ENCODE results near the gene GRAMD2A. TPM values are rescaled to one million over a fixed set of nuclear protein-coding genes. Genes with fewer than 3 reads are reported as not detected.

Gene GRAMD2A
- total RNA-seq: 0.19 and 0.28 TPM in 2 replicates

GRCh38 chr15:72197460-72198355, at the start of gene GRAMD2A:
GRAMD2A (minus strand) TSS chr15:72197787.

GRCh38 chr15:72231066-72231832, 33.7 kb upstream of the GRAMD2A start, which contains the start of gene PKM:
PKM (minus strand) TSS chr15:72231190; CDS start chr15:72219097, 12,093 bp downstream.

GRCh38 chr15:72118017-72118978, 79.3 kb downstream of the GRAMD2A start, which contains the start of the genes MYO9A and SENP8:
MYO9A (minus strand) TSS chr15:72118150; CDS start chr15:72046563, 71,587 bp downstream.
SENP8 (plus strand) TSS chr15:72118403; CDS start chr15:72139624, 21,221 bp downstream.

Other genes starting within 250 kb of the GRAMD2A start
- gene MYO9A, start 79.6 kb downstream of the GRAMD2A start, total RNA-seq: 30.9 and 44.0 TPM in 2 replicates
- gene SENP8, start 79.4 kb downstream of the GRAMD2A start, total RNA-seq: 2.0 and 2.3 TPM in 2 replicates
- 1,635 and 2,242 TPM in 2 replicates for gene PKM, start 33.4 kb upstream of the GRAMD2A start, total RNA-seq
- 7.5 and 15.8 TPM in 2 replicates for gene PARP6, start 74.8 kb upstream of the GRAMD2A start, total RNA-seq
- 0.28 TPM in 1 of 2 replicates, not detected in the other for gene CELF6, start 122.4 kb upstream of the GRAMD2A start, total RNA-seq
- gene HEXA, start 178.2 kb upstream of the GRAMD2A start, total RNA-seq: 22.6 and 70.8 TPM in 2 replicates
- gene TMEM202, start 200.5 kb upstream of the GRAMD2A start, total RNA-seq: not detected in 2 replicates

Data from regular cardiac myocyte (primary cell).